ENCODE data around the gene C1orf21.

C1orf21 gene

GRCh38 chr1:184487531-184488193, 100.8 kb downstream of the C1orf21 start:
- DNase-seq, result no peak

DNA sequence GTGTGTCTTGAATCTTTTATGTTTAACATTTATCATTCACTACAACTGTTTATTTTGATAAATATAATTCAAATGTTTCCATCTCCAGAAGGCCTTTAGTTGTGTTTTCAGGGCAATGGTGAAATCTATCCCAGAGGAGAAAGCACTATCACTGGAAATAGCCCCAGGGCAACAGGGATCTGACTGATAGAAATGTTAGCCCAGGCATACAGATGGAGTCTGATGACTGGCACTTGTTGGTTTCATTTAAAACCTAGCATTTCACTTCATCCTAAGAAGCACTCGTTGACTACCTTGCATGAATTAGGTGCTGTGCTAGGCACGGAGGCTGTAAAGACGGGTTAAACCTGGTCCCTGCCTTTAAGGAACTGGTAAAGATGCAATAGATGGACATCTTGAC, 103.1 kb downstream of the C1orf21 start:
- DNase-seq, result no peak

DNA sequence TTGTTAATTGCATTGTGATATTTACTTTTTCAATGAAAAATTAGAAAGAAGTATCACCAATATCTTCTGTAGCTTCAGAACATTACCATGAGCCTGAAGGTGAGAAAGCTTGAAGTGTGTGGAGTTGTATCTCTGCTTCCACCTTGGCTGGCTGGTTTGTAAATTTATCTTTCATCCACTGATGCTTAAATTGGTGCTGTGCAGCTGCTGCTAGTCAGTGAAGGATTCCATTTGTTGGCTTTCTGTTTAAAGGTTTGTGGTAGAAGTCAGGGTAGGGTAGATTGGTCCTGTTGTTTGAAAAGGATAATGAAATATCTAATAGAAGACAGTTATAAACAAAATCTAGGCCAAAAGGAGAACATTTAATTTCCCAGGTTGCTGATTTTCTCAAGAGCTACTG, 105.7 kb downstream of the C1orf21 start:
- DNase-seq, result no peak

DNA sequence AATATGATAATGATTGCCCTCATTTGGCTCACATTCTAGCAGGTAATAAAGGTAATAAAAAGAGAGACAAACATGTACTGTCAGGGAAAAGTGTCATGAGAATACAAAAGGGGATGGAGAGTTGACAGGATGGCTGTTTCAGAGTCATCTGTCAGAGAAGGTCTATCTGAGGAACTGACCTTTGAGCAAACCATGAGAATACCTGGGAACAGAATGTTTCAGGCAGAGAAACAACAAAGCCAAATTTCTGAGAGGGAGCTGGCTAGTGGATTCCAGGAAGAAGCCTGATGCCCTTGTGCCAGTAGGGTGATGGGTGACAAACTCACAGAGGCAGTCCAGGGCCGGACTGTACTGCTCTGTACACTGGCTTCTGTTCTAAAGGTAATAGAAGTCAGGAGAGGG, 107.2 kb downstream of the C1orf21 start:
- DNase-seq, result no peak

GRCh38 chr1:184494929-184495328, 108.1 kb downstream of the C1orf21 start:
- no peak for DNase-seq

DNA sequence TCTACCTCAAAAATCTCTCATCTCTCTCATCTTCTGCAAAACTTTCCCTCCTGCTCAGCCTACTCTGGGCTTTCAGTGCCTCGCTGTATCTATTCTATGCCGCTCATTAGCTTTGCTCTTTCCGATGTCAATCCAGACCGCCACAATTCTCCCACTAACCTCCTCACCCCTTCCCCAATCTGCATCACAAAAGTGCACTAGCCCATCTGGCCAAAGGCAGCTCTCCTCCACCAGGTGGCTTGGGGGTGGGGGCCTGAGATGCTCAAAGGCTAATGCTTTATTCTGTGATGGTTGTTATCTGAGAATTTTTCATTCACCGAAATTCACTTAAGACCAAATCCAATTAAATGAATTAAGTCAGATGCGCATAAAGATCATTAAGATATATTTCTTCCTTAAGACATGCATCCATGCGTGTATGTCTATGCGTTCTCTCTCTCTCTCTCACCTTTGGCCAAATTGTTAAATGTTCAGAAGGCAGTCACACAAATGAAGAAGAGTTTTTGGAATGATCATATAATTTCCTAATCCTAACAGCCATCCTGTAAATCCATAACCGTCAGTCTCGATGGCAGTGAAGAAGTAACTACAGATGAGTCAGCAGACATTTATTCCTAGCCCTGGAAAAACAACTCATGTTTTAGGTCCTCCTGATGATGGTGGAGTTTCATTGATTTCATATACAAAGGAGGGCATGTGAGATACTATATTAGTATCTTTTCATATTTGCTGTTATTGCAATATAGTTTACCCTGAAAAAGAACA, 111.3 kb downstream of the C1orf21 start:
- no peak for DNase-seq

GRCh38 chr1:184499616-184500015, 112.8 kb downstream of the C1orf21 start:
- no peak for DNase-seq

- DNase-seq, result no peak
These were observed 115.3 kb downstream of the C1orf21 start for GRCh38 chr1:184502161-184502560.

GRCh38 chr1:184503221-184503749, 116.5 kb downstream of the C1orf21 start:
- no peak for DNase-seq

DNA sequence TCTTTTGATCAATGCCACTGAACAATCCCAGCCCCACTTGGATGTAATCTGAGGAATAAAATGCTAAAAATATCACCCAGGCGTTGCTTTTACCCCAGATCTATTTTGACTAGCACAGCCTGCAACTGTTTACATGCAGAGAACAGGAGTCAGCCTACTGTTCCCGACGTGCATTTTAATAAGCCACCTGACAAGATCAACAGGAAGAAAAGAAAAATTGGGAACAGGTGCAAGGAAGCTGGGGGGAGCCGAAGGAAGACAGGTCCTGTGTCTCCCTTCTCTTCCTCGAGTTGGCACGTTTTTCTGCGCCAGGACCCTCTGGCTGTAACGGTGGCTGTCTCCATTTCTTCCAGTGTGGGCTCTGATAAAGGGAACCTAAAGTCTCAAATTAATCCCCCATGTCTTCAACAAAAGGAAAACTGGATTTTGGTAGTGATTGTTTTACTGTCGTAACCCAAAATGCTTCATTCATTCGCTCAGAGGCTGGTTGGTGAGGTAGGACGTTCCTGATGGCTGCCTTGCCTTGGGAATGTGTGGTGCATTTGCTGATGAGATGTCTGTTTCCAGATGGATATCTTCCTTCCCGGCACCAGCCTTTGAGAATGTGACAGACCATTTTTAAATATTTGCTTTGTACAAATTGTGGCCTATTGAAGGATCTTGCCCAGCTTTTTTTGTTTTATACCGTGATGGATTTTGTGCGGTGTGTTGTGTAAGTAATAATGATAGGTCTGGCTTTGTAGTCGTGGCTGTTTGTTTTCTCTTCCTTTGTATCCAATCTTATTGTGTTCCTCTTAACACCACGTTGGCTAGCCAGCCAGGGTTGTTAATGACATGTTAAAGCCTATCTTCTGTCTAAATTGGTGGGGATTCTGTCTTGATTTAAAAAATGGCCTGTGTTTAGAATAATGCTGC, 117.5 kb downstream of the C1orf21 start:
- no peak for DNase-seq

DNA sequence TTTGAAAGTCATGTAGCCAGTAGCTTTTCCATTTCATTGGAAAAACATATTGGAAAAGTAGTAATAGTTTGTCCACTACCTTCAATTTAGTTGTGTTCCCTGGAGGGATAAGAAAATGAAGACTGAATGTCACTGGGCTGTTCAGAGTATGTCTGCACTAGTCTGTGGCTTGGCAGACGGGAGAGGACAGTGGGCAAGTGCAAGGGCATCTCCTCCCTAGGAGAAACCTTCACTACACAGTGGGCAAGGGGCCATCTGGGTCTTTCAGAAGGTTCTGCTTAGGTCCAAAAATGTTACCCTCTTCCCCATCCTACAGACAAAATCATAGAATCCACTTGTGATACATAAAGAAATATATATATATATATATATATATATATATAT, 118.1 kb downstream of the C1orf21 start:
- DNase-seq, result no peak

DNA sequence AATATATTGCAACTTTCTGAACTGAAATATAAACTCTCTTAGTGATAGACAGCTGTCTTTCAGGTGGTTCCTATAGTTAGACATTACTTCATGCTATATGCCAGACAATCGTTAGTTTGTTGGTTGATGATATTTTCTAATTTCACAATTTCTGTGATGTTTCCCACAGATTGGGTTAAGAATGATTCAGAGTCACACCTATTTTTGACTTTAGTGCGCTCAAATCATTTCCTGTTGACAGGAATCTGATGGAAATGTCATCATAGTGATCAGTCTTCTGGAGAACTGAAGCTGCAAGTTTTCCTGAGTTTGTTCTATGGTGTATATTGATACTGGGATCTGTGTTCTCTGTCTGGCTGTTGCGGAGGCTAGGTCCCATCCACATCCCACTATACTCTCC, 119.7 kb downstream of the C1orf21 start:
- no peak for DNase-seq

- no peak for DNase-seq
These were observed 120.3 kb downstream of the C1orf21 start for GRCh38 chr1:184507165-184507564.

GRCh38 chr1:184507604-184508280, 120.9 kb downstream of the C1orf21 start:
- no peak for DNase-seq

DNA sequence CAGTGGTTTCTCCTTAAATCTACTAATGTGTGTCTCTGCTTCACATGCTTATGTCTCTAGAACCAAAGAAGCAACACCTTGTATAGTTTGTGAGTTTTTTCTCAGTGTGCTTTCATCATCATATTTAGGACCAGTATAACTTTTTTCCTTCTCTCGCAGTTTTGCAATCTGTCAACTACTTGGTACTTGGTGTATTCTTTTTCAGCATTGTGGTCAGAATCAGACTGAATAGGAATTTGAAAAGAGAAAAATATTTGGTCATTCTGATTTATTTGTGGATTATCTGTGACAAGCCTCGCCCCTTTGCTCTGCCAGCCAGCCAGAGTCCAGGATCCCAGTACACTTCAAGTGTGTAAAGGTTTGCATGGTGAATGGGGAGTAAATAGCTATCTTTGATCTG, 122.3 kb downstream of the C1orf21 start:
- DNase-seq, result no peak

- no peak for DNase-seq
These were observed 123.3 kb downstream of the C1orf21 start for GRCh38 chr1:184510110-184510509.

DNA sequence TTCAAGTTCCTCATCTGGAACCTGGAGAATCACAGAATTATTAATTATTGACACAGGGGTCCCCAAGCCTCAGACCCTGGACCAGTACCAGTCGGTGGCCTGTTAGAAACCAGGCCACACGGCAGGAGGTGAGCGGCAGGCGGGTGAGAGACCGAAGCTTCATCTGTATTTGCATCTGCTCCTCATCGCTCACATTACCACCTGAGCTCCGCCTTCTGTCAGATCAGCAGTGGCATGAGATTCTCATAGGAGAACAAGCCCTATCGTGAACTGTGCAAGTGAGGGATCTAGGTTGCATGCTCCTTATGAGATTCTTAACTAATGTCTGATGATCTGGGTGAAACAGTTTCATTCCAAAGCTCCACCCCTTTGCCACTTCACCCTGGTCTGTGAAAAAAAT, 125.9 kb downstream of the C1orf21 start:
- DNase-seq, result no peak

DNA sequence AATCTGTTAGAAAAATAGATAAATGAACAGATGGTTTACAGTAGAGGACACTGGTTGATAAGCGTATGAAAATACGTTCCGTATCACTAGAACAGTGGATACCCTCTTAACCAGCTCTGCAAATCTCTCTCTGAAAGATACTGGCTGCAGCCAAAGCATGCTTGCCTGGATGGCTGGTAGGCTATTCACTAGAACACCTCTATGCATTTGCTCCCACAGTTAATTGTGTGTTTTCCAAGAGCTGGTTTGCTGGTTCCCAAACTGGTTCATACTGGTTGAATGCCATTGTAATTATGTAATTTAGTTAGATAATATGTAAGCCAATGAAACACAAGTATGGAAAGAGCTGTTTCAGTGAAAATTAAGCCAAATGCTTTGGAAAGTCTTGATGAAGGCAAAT, 126.6 kb downstream of the C1orf21 start:
- no peak for DNase-seq

DNA sequence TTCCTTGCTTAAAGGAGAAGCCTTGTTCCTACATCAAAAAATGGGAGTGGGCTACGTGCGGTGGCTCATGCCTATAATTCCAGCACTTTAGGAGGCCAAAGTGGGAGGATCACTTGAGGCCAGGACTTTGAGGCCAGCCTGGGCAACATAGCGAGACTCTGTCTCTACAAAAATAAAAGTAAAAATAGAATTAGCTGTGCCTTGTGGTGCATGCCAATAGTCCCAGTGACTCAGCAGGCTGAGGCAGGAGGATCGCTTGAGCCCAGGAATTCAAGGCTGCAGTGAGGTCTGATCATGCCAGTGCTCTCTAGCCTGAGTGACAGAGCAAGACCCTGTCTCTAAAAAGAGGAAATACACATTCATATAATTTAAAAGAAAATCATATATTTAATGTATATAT, 127.1 kb downstream of the C1orf21 start:
- no peak for DNase-seq

DNA sequence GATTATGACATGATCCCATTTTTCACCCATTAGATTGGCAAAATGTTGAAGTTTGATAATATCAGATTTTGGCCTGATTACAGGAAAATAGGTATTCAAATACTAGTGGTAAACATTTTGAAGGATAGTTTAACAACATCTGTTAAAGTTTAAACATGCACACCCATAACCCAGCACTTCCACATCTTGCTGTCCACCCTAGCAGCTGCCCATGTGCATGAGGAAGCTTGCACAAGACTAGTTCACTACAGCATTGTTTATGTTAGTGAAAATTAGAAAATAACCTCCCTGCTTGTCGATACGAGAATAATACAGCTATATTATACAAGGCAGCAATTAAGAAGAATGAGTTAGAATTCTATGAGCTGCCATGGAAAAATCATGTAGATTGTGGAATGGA, 127.6 kb downstream of the C1orf21 start:
- DNase-seq, result no peak

- no peak for DNase-seq
These were observed 130.3 kb downstream of the C1orf21 start for GRCh38 chr1:184517130-184517529.

GRCh38 chr1:184518736-184519357, 132.0 kb downstream of the C1orf21 start:
- no peak for DNase-seq
